ENCODE results near the gene CCNA1.

CCNA1 gene

GRCh38 chr13:36431204-36432105, 840 bp upstream of the CCNA1 start:
- peaks cover 3 to 7% of the 10 kb centered on the region in 2 donors for H3K9me3 Mint-ChIP-seq
- no peaks in the 10 kb centered on the region for H3K36me3 Mint-ChIP-seq (ENCODE audit: insufficient read depth)
- peaks cover 37 to 54% of the 10 kb centered on the region in 2 donors for H3K27me3 Mint-ChIP-seq
- no peak overlapping the region for H3K4me3 Mint-ChIP-seq
- ATAC-seq (replicated peaks) (no peak), DNase-seq (no peak)
- H3K4me1 Mint-ChIP-seq (ENCODE audit: low read depth in 2 of 2): no peaks in the 10 kb centered on the region
- H3K27ac Mint-ChIP-seq: no peak overlapping the region

DNA sequence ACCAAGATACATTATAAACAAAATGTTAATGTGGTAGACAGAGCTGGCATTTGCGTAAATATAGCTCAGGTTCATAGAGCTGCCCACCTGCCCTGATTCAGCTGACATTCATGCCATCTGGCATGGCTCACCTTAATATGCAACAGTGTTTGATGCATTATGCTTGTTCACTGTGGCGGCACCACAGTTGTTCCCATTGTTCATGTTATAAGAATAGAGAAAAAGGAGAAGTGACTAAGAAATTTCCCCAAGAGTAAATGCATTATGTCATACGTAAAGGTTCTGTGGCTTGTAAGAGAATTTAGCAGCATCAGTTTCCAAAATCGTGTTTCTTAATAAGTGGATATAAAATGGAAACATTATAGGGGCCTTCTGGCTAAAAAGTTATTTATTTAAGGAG, 4.5 kb downstream of the CCNA1 start:
- Mint-ChIP-seq H3K4me3 (no peak overlapping the region), H3K27me3 (peaks cover 24 to 35% of the 10 kb centered on the region in 2 donors), H3K27ac (no peak overlapping the region), H3K36me3 (ENCODE audit: insufficient read depth) (no peaks in the 10 kb centered on the region), H3K9me3 (peaks cover 0 to 3% of the 10 kb centered on the region in 2 donors), H3K4me1 (ENCODE audit: low read depth in 2 of 2) (no peaks in the 10 kb centered on the region)
- DNase-seq (no peak), ATAC-seq (replicated peaks) (no peak)

GRCh38 chr13:36438594-36439483, 6.5 kb downstream of the CCNA1 start:
- Mint-ChIP-seq H3K36me3 (ENCODE audit: insufficient read depth) (no peaks in the 10 kb centered on the region), H3K27me3 (peaks cover 11 to 19% of the 10 kb centered on the region in 2 donors), H3K4me3 (no peak overlapping the region), H3K4me1 (ENCODE audit: low read depth in 2 of 2) (no peaks in the 10 kb centered on the region), H3K27ac (no peak overlapping the region), H3K9me3 (peaks cover 0 to 3% of the 10 kb centered on the region in 2 donors)
- DNase-seq (no peak), ATAC-seq (replicated peaks) (no peak)

DNA sequence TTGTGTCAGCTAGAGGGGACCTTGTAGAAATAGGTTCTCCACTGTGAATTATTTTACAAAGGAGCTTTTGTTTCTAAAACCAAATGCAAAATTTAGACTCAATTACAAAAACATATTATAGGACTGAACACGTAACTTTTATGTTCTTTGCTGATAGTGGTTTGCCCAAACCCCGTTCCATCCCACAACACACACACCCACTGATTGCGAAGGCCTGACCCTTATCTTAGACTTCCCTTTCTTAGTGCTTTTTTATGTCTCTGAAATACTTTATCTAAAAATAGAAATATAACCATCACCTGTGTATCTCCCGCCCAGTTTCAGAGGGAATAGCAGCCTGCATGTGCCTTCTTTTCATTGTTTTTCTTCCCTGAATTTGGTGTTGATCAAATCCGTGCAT, 13.0 kb downstream of the CCNA1 start:
- H3K4me3 Mint-ChIP-seq: no peak overlapping the region
- no peaks in the 10 kb centered on the region for H3K27me3 Mint-ChIP-seq
- H3K4me1 Mint-ChIP-seq (ENCODE audit: low read depth in 2 of 2): no peaks in the 10 kb centered on the region
- no peak overlapping the region for H3K27ac Mint-ChIP-seq
- ATAC-seq (replicated peaks) (no peak), DNase-seq (no peak)
- peaks cover 2 to 9% of the 10 kb centered on the region in 2 donors for H3K9me3 Mint-ChIP-seq
- H3K36me3 Mint-ChIP-seq (ENCODE audit: insufficient read depth): peaks cover 3% of the 10 kb centered on the region

DNA sequence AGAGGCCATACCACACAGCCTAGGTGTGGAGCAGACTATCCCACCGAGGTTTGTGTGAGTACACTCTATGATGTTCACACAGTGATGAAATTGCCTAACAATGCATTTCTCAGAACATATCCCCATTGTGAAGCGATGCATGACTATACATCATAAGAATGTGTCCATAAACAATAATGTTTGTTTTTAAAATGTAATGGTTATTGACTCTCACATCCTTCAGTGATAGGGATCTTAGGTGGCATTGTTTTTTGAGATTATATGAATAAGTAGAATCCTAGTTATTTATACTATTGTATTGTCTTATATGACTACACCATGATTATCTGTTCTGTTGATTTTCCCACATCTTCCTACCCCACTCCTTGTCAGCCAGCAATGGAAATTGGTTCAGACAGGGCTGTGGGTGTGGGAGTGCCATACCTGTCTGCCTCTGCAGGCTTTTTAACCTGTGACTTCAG, 13.6 kb downstream of the CCNA1 start:
- ATAC-seq (replicated peaks) (no peak), DNase-seq (no peak)
- Mint-ChIP-seq H3K27ac (no peak overlapping the region), H3K4me3 (no peak overlapping the region), H3K4me1 (ENCODE audit: low read depth in 2 of 2) (no peaks in the 10 kb centered on the region), H3K27me3 (no peaks in the 10 kb centered on the region), H3K9me3 (peaks cover 4 to 15% of the 10 kb centered on the region in 2 donors), H3K36me3 (ENCODE audit: insufficient read depth) (peaks cover 3% of the 10 kb centered on the region)

DNA sequence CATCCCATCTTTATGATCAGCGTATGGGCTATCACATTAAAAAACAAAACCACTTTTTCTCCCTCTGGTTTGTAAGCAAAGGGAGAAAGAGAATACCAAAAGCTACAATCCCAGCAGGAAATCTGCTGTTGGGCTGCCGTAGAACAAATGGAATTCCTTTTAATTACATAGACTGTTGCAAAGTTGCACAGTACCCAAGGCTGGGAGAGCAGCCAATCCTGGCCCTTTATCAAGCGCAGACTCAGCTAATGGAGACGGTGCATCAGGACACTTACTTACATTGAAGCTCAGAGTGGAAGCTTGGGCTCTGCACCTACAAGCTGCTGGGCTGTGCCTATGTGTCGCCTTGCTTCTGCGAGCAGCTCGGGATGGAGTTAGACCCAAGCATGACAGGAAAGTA, 15.2 kb downstream of the CCNA1 start:
- Mint-ChIP-seq H3K27ac (no peak overlapping the region), H3K4me3 (no peak overlapping the region), H3K27me3 (no peaks in the 10 kb centered on the region), H3K36me3 (ENCODE audit: insufficient read depth) (peaks cover 3% of the 10 kb centered on the region), H3K4me1 (ENCODE audit: low read depth in 2 of 2) (no peaks in the 10 kb centered on the region), H3K9me3 (peaks cover 4 to 15% of the 10 kb centered on the region in 2 donors)
- no peak for ATAC-seq (replicated peaks)
- no peak for DNase-seq

- Mint-ChIP-seq H3K4me1 (ENCODE audit: low read depth in 2 of 2) (no peaks in the 10 kb centered on the region), H3K27me3 (no peaks in the 10 kb centered on the region), H3K36me3 (ENCODE audit: insufficient read depth) (no peaks in the 10 kb centered on the region), H3K4me3 (no peak overlapping the region), H3K9me3 (peaks cover 2 to 15% of the 10 kb centered on the region in 2 donors), H3K27ac (no peak overlapping the region)
- ATAC-seq (replicated peaks): no peak
- no peak for DNase-seq
Observed at GRCh38 chr13:36450534-36450933, 18.2 kb downstream of the CCNA1 start.

DNA sequence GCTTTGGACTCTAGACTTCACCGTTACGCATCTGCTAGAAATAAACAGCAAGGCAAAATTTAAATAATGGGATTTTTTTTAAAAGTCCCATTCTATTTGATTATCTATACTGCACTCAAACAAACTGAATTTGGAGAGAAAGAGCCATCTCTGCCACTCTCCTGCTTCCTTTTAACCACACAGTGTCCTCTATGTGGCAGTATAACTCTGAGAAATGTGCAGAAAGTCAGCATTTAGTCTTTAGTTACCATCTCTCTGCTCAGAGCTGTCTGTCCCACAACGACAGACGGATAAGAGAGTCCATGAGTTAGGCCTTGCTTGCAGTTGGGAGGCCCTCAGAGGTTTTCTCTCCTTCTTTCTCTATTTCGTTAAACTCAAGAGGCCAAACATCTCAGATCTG, 21.2 kb downstream of the CCNA1 start:
- DNase-seq (no peak), ATAC-seq (replicated peaks) (no peak)
- H3K27ac Mint-ChIP-seq: no peak overlapping the region

DNA sequence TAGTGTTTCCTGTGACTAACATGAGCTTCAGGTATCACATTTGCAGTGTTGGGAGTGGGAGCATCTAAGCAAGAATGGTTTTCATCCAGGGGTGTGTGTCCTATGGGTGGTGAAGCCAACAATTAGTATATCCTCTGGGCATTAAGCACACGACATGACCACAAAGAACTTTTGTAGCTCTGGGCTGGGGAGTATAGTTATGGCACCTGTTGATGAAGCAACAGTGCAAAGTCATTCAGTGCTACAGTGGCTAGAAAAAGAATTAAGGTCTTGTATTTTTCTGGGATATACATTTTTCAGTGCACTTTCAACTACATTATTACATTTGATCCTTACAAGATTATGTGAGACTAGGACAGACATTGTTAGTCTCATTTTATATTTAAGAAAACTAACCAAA, 21.8 kb downstream of the CCNA1 start:
- Mint-ChIP-seq H3K36me3 (ENCODE audit: insufficient read depth) (no peaks in the 10 kb centered on the region), H3K27ac (no peak overlapping the region), H3K27me3 (no peaks in the 10 kb centered on the region), H3K9me3 (peaks cover 2 to 7% of the 10 kb centered on the region in 2 donors), H3K4me3 (no peak overlapping the region), H3K4me1 (ENCODE audit: low read depth in 2 of 2) (no peaks in the 10 kb centered on the region)
- no peak for ATAC-seq (replicated peaks)
- DNase-seq: no peak

More for the DNA sequence above, 21.2 kb downstream of the CCNA1 start:
- H3K36me3 Mint-ChIP-seq (ENCODE audit: insufficient read depth): no peaks in the 10 kb centered on the region
- H3K4me1 Mint-ChIP-seq (ENCODE audit: low read depth in 2 of 2): no peaks in the 10 kb centered on the region
- no peak overlapping the region for H3K4me3 Mint-ChIP-seq
- H3K27me3 Mint-ChIP-seq: no peaks in the 10 kb centered on the region
- H3K9me3 Mint-ChIP-seq: peaks cover 2 to 12% of the 10 kb centered on the region in 2 donors

- Mint-ChIP-seq H3K27me3 (no peaks in the 10 kb centered on the region), H3K27ac (no peak overlapping the region), H3K9me3 (peaks cover 2 to 7% of the 10 kb centered on the region in 2 donors), H3K36me3 (ENCODE audit: insufficient read depth) (no peaks in the 10 kb centered on the region), H3K4me1 (ENCODE audit: low read depth in 2 of 2) (no peaks in the 10 kb centered on the region), H3K4me3 (no peak overlapping the region)
- DNase-seq: no peak
- no peak for ATAC-seq (replicated peaks)
Observed at GRCh38 chr13:36454987-36455386, 22.7 kb downstream of the CCNA1 start.

GRCh38 chr13:36456577-36456976, 24.3 kb downstream of the CCNA1 start:
- Mint-ChIP-seq H3K9me3 (no peaks in the 10 kb centered on the region), H3K27ac (no peak overlapping the region), H3K4me3 (no peak overlapping the region), H3K27me3 (no peaks in the 10 kb centered on the region), H3K4me1 (ENCODE audit: low read depth in 2 of 2) (no peaks in the 10 kb centered on the region), H3K36me3 (ENCODE audit: insufficient read depth) (no peaks in the 10 kb centered on the region)
- ATAC-seq (replicated peaks) (no peak), DNase-seq (no peak)

- Mint-ChIP-seq H3K9me3 (peaks cover 0 to 7% of the 10 kb centered on the region in 2 donors), H3K36me3 (ENCODE audit: insufficient read depth) (no peaks in the 10 kb centered on the region), H3K4me1 (ENCODE audit: low read depth in 2 of 2) (no peaks in the 10 kb centered on the region), H3K27ac (no peak overlapping the region), H3K4me3 (no peak overlapping the region), H3K27me3 (no peaks in the 10 kb centered on the region)
- DNase-seq (no peak), ATAC-seq (replicated peaks) (no peak)
Observed at GRCh38 chr13:36461506-36461905, 29.2 kb downstream of the CCNA1 start.

DNA sequence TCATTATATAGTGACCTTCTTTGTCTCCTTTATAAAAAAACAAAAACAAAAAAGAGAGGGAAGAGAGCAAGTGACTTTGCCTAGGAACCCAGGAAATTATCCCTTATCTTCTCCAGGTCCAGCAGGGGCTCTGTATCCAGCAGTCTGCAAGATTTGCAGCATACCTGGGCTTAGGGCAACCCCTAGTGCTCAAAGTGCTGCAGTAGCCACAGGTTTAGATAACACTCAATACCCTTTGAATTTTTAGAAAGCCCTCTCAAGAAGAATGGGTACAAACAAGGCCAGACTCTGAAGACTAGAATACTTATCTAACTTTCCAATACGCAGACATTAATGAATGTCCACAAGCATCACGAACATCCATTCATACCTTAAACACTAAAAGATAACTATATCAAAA, 43.2 kb downstream of the CCNA1 start:
- no peaks in the 10 kb centered on the region for H3K36me3 Mint-ChIP-seq (ENCODE audit: insufficient read depth)
- H3K27ac Mint-ChIP-seq: no peak overlapping the region
- DNase-seq (no peak), ATAC-seq (replicated peaks) (no peak)
- H3K9me3 Mint-ChIP-seq: peaks cover 13 to 15% of the 10 kb centered on the region in 2 donors
- H3K4me1 Mint-ChIP-seq (ENCODE audit: low read depth in 2 of 2): no peaks in the 10 kb centered on the region
- no peak overlapping the region for H3K4me3 Mint-ChIP-seq
- no peaks in the 10 kb centered on the region for H3K27me3 Mint-ChIP-seq

Data from effector memory CD8-positive, alpha-beta T cell (primary cell).